ENCODE results near the gene TMEM169. TPM values are rescaled to one million over a fixed set of nuclear protein-coding genes. Genes with fewer than 3 reads are reported as not detected.

TMEM169 gene
- total RNA-seq, 1 donor = 0.36 TPM

GRCh38 chr2:216052420-216052819, 29.3 kb upstream of the TMEM169 start:
- Histone ChIP-seq H4K20me1 (ENCODE audit: insufficient read depth, low read length) (no peaks in the 10 kb centered on the region), H3K4me1 (ENCODE audit: insufficient read depth, low read length) (peaks cover 6% of the 10 kb centered on the region), H3K36me3 (ENCODE audit: insufficient read depth, low read length) (no peaks in the 10 kb centered on the region), H3K27ac (ENCODE audit: low read depth, low read length) (no peak overlapping the region), H3K4me3 (ENCODE audit: insufficient read depth, low read length) (no peak overlapping the region), H2AFZ (ENCODE audit: low read length) (no peak overlapping the region), H3K79me2 (ENCODE audit: insufficient read depth, low read length) (no peaks in the 10 kb centered on the region), H3K9me3 (ENCODE audit: low read depth, low read length) (no peaks in the 10 kb centered on the region), H3K27me3 (ENCODE audit: insufficient read depth, low read length) (no peaks in the 10 kb centered on the region), H3K4me2 (ENCODE audit: insufficient read depth, low read length) (no peak overlapping the region)
- no peak for DNase-seq (ENCODE audit: insufficient read length, low spot score, missing footprints)
- no peak for TF ChIP-seq CTCF (IDR thresholded peaks at IDR 0.05; ENCODE audit: extremely low read depth, low read depth, low read length)

GRCh38 chr2:216055680-216056079, 26.0 kb upstream of the TMEM169 start:
- Histone ChIP-seq H2AFZ (ENCODE audit: low read length) (no peak overlapping the region), H3K79me2 (ENCODE audit: insufficient read depth, low read length) (no peaks in the 10 kb centered on the region), H3K9me3 (ENCODE audit: low read depth, low read length) (no peaks in the 10 kb centered on the region), H3K4me2 (ENCODE audit: insufficient read depth, low read length) (no peak overlapping the region), H3K27ac (ENCODE audit: low read depth, low read length) (no peak overlapping the region), H3K36me3 (ENCODE audit: insufficient read depth, low read length) (no peaks in the 10 kb centered on the region), H3K4me1 (ENCODE audit: insufficient read depth, low read length) (peaks cover 14% of the 10 kb centered on the region), H3K4me3 (ENCODE audit: insufficient read depth, low read length) (no peak overlapping the region), H3K27me3 (ENCODE audit: insufficient read depth, low read length) (no peaks in the 10 kb centered on the region), H4K20me1 (ENCODE audit: insufficient read depth, low read length) (no peaks in the 10 kb centered on the region)
- no peak for TF ChIP-seq CTCF (IDR thresholded peaks at IDR 0.05; ENCODE audit: extremely low read depth, low read depth, low read length)
- no peak for DNase-seq (ENCODE audit: insufficient read length, low spot score, missing footprints)

- Histone ChIP-seq H3K9me3 (ENCODE audit: low read depth, low read length) (no peaks in the 10 kb centered on the region), H3K4me2 (ENCODE audit: insufficient read depth, low read length) (no peak overlapping the region), H3K27me3 (ENCODE audit: insufficient read depth, low read length) (no peaks in the 10 kb centered on the region), H3K27ac (ENCODE audit: low read depth, low read length) (no peak overlapping the region), H2AFZ (ENCODE audit: low read length) (no peak overlapping the region), H3K4me3 (ENCODE audit: insufficient read depth, low read length) (no peak overlapping the region), H3K4me1 (ENCODE audit: insufficient read depth, low read length) (peaks cover 14% of the 10 kb centered on the region), H4K20me1 (ENCODE audit: insufficient read depth, low read length) (no peaks in the 10 kb centered on the region), H3K36me3 (ENCODE audit: insufficient read depth, low read length) (no peaks in the 10 kb centered on the region), H3K79me2 (ENCODE audit: insufficient read depth, low read length) (no peaks in the 10 kb centered on the region)
- no peak for DNase-seq (ENCODE audit: insufficient read length, low spot score, missing footprints)
- TF ChIP-seq CTCF (IDR thresholded peaks at IDR 0.05; ENCODE audit: extremely low read depth, low read depth, low read length) = no peak
Measured at GRCh38 chr2:216056739-216057138, 25.0 kb upstream of the TMEM169 start.

GRCh38 chr2:216057688-216058193, 24.0 kb upstream of the TMEM169 start:
- Histone ChIP-seq H2AFZ (ENCODE audit: low read length) (peak overlapping the region; percentile 20), H3K4me2 (ENCODE audit: insufficient read depth, low read length) (peak overlapping the region; percentile 74), H3K4me1 (ENCODE audit: insufficient read depth, low read length) (peaks cover 14% of the 10 kb centered on the region)

More at GRCh38 chr2:216057688-216058193, 24.0 kb upstream of the TMEM169 start:
- H3K36me3 ChIP-seq (ENCODE audit: insufficient read depth, low read length) = no peaks in the 10 kb centered on the region
- H3K4me3 ChIP-seq (ENCODE audit: insufficient read depth, low read length) = peak overlapping the region; percentile 40
- peak; percentile 75 for DNase-seq (ENCODE audit: insufficient read length, low spot score, missing footprints)
- H3K9me3 ChIP-seq (ENCODE audit: low read depth, low read length) = no peaks in the 10 kb centered on the region
- no peaks in the 10 kb centered on the region for H4K20me1 ChIP-seq (ENCODE audit: insufficient read depth, low read length)
- H3K79me2 ChIP-seq (ENCODE audit: insufficient read depth, low read length) = no peaks in the 10 kb centered on the region
- no peak overlapping the region for H3K27ac ChIP-seq (ENCODE audit: low read depth, low read length)
- TF ChIP-seq CTCF (IDR thresholded peaks at IDR 0.05; ENCODE audit: extremely low read depth, low read depth, low read length) = no peak
- no peaks in the 10 kb centered on the region for H3K27me3 ChIP-seq (ENCODE audit: insufficient read depth, low read length)
